ENCODE results near the gene TBC1D2B.
"Not testable (repeated sequence)": the region's sequence is repeated elsewhere in the genome, so short reads cannot be mapped to it uniquely, and the experiment has no call there.

Gene TBC1D2B

GRCh38 chr15:77985031-77985930 lies 92.2 kb downstream of the TBC1D2B start:
- DNase-seq, result no peak

GRCh38 chr15:77984446-77984861 lies 93.1 kb downstream of the TBC1D2B start:
- DNase-seq, result no peak

GRCh38 chr15:77983708-77984445 lies 93.6 kb downstream of the TBC1D2B start:
- DNase-seq, result no peak

- DNase-seq, result no peak
Measured at GRCh38 chr15:77983091-77983707, 94.3 kb downstream of the TBC1D2B start.

- no peak for DNase-seq
Measured at GRCh38 chr15:77982127-77982490, 95.4 kb downstream of the TBC1D2B start.

- no peak for DNase-seq
Measured at GRCh38 chr15:77981281-77982126, 96.0 kb downstream of the TBC1D2B start.

GRCh38 chr15:77980674-77981073 lies 96.8 kb downstream of the TBC1D2B start:
- not testable (repeated sequence) for DNase-seq

- no peak for DNase-seq
Measured at GRCh38 chr15:77980098-77980497, 97.4 kb downstream of the TBC1D2B start.

- not testable (repeated sequence) for DNase-seq
Measured at GRCh38 chr15:77979157-77979556, 98.4 kb downstream of the TBC1D2B start.

GRCh38 chr15:77978759-77979145 lies 98.8 kb downstream of the TBC1D2B start:
- not testable (repeated sequence) for DNase-seq

GRCh38 chr15:77977903-77978758 lies 99.4 kb downstream of the TBC1D2B start:
- DNase-seq, result not testable (repeated sequence)

GRCh38 chr15:77976760-77977525 lies 100.6 kb downstream of the TBC1D2B start:
- DNase-seq, result not testable (repeated sequence)

GRCh38 chr15:77976095-77976450 lies 101.4 kb downstream of the TBC1D2B start:
- DNase-seq, result not testable (repeated sequence)

GRCh38 chr15:77975332-77976094 lies 102.0 kb downstream of the TBC1D2B start:
- DNase-seq, result no peak

- no peak for DNase-seq
Measured at GRCh38 chr15:77974416-77975331, 102.8 kb downstream of the TBC1D2B start.

- no peak for DNase-seq
Measured at GRCh38 chr15:77974098-77974414, 103.5 kb downstream of the TBC1D2B start.

GRCh38 chr15:77973273-77974097 lies 104.0 kb downstream of the TBC1D2B start:
- not testable (repeated sequence) for DNase-seq

- DNase-seq, result not testable (repeated sequence)
Measured at GRCh38 chr15:77972706-77973105, 104.8 kb downstream of the TBC1D2B start.

Data from activated naive CD4-positive, alpha-beta T cell (primary cell).